8988T (cell line): ENCODE results near the gene MID1.

Source experiments
- DNase-seq: peaks from one replicate; pipeline ENCODE4 v3.0.0; 2011

Gene MID1

DNA sequence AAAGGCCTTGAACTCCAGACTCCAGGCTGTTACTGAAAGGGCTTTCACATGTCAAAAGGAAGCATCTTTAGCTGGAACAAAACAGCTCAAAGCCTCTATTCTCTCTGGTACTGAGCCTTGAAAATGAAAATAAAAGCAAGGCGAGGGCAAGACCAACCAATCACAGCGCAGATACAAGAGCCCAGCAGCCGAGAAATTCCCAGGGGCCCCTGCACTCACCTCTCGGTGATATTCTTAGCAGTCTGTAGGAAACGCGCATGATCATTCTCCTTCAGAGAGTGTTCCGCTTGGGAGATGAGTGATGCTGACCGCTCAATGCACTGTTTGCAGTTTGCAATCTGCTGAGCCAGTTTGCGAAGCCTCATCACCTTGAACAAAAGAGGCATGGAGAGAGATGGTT, 138.1 kb downstream of the MID1 start:
- DNase-seq = no peak

DNA sequence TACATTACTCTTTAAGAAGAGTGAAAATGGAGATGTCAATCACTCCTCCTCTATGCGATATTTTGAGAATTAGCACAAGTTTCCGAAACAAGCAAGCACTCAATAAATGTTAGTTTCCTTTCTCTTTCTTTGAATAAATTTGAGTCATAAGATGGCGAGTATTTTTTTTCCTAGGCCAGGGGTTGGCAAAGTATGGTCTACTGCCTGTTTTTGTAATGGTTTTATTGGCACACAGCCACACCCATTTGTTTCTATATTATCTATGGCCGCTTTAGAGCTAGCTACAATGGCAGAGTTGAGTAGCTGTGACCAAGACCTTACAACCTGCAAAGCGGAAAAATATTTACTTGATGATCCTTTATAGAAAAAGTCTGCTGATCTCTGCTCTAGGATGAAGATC, 139.5 kb downstream of the MID1 start:
- DNase-seq = no peak

DNA sequence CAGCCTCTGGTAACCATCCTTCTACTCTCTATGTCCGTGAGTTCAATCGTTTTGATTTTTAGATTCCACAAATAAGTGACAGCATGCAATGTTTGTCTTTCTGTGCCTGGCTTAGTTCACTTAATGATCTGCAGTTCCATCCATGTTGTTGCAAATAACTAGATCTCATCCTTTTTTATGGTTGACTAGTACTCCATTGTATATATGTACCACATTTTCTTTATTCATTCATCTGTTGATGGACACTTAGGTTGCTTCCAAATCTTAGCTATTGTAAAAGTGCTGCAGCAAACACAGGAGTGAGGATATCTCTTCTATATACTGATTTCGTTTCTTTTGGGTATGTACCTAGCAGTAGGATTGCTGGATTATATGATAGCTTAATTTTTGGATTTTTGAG, 140.9 kb downstream of the MID1 start:
- DNase-seq = no peak

DNA sequence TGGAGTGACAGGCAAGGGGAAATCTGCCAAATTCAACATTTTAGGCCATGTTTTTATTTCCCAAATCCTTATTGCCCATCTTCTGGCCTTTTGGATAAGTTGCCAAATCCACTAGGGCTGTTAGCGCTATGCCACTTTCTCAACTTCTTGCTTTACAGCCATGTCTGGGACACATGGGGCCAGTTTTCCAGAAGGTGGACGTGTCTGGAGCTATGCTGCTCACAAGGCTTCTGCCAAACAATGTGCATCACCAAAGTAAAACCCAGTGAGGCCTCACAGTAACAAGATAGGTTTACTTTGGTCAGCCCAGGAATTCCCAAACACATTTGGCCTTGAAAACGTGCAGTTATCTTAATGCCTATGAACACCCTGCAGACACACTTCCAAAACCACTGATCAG, 142.9 kb downstream of the MID1 start:
- DNase-seq = no peak

DNA sequence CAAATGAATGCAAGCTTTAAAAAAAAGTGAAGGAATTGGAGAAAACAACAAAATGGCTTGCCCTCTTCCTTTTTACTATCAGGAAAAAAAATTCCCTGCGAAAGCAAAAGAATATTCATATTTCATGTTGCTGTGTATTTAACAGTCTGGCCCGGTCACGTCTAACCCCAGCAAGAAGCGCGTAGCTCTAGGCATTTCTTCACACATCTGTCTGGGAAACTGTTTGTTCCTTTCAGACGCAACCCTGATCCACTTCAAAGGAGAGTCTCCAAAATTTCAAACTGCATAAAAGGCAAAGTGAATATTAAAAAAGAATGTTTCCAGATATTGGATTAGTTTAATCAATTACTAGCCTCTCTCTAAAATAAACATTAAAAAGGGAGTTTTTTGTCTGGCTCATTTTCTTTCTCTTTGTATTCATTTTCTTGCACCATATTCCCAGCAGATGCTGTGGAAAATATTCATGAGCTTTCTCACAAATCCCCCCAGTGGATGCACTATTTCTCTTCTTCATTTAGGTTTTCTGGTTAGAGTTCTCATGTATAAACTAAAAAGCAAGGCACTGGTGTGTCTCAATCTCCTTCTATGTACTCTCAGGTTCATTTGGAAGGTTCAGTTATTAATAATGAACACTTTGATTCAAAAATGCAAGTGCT, 145.3 kb downstream of the MID1 start:
- DNase-seq = no peak

DNA sequence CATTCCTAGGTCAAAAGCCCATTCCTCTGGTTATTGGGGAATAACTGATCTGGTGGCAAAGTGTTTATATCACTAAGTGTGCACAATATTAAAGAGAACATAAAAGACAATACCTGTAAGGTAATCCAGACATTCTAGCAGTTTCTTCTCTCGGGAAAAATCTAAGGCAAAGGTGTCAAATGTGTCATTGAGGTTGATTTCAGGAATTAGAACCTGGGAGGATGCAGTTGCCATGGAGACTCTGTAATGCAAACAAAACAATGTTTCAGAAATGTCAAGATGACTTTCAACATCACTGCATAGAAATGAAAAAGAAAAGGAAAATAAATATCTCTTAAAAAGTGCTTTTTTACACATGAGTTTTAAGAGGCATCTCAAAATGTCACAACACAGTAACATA, 145.9 kb downstream of the MID1 start:
- no peak for DNase-seq

DNA sequence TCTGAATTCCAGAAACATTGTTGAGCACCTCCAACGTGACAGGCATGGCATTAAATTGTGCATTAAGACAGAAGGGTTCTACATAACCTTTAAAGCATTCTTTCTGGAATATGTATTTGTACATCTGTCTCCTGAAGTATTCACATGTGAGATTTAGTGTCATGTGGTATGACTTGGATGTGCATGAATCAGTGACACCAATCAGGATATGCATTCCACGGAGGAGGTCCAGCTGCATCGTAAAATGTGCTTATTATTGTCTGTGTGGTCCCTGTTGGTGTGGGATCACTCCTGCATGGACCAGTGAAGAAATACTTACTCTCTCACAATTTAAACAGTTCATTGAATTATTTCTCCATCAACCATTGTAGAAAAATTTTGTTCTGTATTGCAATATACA, 149.0 kb downstream of the MID1 start:
- no peak for DNase-seq

DNA sequence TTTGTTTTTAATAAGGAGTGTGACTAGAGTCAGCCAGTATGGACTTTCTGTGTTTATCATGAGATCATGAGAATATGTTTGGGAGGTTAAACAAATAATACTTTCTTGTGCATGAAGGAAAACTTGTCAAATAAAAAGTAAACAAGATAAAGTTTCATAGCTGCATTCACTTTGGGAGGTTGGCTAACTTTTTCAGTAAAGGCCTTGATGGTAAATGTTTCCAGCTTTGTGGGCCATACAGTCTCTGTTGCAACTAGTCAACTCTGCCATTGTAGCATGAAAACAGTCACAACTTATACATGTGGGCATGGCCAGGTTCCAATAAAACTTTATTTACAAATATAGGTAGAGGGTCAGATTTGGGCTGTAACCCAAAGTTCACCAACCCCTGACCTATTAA, 150.4 kb downstream of the MID1 start:
- DNase-seq = no peak

DNA sequence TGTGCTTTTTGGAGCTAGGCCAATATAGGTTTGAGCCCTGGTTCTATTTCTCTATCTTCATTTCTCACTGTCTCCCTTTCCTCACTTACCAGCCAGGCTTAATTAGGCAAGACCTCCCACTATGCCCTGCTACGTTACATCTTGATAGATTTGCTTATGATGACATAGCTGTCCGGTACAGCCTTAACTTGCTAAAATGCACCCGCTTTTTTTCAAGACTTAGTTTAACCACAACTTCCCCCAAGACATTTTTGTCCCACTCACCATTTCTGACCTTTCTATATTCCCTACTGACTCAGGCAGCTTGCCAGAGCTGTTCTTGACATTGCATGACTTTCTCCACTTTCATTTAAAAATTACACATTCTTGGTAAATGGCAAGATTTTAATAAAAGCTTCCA, 152.6 kb downstream of the MID1 start:
- no peak for DNase-seq

DNA sequence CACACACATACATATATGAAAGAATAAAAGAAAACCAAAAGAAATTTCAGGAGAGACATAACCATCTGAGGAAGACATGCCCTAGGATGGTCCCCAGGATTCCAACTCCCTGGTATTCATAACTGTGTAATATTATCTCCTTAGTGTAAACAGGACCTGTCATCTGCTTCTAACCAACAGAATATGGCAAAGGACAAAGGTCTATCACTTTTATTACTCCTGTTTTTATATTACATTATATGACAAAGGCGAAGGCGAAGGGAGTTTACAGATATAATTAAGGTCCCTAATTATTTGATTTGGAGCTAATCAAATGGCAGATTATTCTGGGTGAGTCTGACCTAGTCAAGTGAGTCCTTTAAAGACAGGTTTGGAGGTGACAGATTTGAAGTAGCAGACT, 155.1 kb downstream of the MID1 start:
- no peak for DNase-seq

DNA sequence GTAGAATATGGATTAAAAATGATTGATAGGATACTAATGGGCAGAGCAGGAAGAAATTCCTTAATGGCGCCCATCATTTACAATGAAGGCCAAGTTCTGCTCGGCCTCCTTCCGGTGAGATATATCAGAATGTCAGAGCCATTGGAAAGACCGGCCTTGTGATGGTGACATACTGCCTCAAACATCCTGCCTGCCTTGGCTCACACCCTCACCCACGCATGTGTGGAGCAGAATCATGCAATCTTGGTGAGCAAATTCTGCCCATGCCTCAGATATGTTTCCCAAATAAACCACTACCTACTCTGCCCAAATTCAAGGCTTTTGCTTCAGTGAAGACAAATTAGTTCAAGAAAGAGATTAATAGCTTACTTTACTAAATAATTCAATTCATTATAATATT, 163.3 kb downstream of the MID1 start:
- DNase-seq = no peak

DNA sequence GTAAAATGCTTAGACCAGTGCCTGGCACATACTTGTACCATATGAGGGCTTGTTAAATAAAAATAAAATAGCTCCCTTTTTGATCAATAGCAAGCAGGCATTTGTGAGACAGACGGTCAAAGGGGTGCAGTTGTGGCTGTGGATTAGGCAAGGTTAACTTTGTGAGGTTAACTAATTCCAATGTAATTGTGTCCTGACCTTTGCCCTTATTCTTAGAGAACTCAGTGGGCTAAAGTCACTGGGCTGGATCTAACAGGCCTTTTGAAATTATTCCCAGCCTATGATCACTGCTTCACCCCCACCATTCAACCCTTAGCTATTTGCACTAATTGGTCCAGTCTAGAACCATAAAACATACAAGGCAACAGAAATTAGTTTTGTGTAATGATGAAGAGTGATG, 166.4 kb downstream of the MID1 start:
- no peak for DNase-seq

DNA sequence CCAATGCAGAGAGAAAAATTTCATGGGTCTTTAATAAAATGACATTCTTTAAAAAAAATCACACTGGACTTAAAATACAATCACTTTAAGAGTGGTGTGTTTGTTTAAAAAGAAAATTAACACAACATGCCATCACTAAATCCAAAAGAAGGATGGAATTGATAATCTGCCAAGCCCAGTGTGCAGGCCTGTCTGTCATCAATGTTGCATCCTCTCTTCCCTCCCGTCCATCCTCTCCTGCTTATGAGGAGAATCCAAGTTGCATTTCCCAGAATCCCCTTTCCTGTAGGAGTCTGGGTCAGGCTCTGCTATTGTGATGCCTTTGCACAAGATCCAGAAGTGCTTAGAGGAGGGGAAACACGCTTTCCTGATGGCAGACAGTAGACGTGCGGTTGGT, 169.4 kb downstream of the MID1 start:
- DNase-seq = no peak

DNA sequence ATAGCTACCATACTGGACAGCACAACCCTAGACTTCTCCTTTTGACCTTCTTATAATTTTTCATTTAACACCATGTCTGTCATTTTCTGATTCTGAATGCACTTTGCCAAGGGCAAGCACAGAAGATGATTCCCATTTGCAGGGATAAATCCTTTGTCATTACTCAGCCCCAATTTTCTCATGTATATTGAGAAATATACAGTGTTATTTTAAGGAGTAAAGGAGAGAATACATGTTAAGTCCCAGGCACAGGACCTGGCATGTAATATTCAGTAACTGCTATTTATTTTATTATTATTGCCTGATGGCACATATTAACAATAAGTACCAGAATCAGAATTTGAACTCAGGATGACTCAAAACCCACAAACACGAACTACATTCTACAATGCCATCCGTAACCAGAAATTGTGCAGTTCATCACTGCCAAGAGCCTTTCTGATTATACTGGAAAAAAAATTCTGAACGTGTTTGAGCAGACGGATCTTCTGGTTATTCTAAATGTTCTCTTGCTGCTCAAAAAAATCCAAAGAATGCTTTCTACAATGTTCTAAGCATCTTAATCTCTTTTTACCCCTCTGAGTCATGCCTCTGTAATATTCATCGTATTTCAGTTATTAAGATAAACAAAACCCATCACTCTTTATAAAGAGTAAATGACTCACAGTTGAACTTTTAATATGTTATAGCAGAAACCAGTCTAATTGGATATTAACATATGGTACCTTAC, 170.0 kb downstream of the MID1 start:
- no peak for DNase-seq

DNA sequence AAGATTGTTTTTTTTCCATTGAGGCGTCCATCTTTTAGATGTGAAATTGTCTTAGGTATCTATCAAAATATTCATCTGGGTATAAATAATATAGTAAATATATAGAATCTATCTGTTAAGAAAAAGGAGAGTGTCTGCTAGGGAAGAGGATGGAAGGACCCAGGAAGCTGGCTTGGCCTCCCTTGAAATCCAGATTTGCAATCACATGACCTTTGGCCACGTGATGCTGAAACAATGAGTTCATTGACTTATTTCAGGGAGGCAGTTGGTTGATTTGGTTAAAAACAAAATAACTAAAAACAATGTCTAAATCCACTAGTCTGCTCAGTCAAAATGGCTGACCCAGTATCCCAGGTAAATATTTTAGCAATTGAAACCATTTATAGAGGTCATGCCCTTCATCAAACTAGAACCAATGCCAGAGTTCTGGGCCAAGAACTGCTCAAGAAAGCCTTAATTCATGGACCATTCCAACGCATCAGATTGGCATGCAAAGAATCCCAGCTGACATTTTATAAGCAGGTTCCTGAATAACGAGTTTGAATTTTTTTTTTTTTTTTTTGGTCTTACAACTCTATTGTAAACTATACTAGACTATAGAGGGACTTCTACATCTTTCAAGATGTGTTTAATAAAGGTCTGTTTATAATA, 172.7 kb downstream of the MID1 start:
- no peak for DNase-seq

DNA sequence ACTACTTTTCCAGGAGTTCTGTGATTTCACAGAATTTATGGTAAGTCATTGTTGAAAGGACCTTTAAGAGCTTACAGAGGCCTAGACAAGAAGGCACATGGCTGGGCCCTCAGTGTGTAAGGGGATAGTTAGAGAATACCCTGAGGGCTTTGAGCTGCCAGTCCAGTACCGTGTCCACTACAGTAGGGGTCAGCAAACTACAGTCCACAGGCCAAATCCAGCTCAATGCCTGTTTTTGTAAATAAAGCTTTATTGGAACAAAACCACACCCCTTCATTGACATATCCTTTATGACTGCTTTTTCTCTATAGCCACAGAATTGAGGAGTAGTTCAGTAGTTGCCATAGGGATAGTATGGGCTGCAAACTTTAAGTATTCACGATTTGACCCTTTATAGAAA, 176.2 kb downstream of the MID1 start:
- no peak for DNase-seq

DNA sequence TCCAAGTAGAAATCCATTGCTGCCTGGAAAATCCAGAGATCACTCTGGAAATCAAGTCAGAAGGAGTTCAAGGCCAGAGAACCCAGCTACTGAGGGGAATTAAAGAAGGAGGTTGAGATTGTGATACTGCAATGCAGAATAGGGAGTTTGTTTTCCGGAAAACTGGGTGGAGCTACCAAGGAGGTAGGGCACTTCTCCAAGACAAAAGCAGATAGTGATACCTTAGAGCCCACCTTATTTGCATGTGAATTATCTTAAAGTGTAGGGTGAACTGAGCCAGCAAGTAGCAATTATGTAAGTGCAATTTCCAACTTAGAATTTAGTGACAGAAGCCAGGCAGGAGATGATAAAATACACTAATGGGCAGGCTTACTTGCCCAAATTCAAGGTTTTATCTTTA, 178.9 kb downstream of the MID1 start:
- no peak for DNase-seq

DNA sequence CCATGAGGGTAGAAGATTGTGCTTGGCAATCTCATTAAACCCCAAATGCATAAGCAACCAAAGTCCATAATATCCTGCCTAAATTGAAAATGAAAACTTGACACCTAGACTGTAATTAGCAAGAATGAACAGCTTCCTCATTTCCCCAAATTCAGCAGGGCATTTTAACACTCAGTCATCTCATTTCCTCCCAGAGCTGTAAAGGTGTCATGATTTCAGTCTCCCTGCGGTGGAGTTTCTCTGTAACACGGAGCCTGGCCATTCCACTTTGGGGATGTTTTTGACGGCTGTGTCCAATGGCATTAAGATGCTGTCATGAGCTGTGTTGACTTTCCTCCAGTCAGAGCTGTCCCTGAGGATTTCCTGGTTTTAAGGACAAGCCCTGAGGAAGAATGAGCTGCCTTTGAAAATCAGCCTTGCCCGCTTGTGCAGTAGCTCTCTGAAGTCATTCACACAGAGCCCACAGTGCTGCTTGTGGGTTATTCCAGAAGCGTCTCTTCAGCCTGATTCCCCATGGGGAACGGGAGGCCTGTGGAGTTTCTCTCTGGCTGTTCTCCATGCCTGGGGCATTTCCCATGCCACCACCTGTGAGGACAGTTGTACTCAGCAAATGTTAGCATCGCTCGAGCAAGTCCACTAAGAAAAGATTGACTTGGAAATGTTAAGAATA, 187.0 kb downstream of the MID1 start:
- no peak for DNase-seq

DNA sequence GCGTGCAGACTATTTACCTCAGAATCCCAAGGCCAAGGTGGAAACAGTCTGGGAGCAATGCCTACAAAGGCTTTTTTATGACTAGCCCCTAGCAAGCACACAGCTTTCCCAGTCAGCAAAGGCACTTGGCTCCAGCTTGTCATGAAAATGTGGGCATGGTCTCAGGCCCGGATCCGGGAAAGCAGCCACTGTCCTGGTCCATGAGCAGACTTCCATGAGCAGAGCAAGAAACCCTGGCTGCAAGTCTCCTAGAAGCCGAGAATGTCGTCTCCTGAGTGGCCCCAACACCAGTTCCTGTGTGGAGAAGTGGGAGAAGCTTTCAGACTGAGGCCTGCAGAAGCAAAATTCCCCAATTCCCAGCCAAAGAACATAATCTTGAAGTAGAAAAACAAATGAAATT, 190.5 kb downstream of the MID1 start:
- no peak for DNase-seq

DNA sequence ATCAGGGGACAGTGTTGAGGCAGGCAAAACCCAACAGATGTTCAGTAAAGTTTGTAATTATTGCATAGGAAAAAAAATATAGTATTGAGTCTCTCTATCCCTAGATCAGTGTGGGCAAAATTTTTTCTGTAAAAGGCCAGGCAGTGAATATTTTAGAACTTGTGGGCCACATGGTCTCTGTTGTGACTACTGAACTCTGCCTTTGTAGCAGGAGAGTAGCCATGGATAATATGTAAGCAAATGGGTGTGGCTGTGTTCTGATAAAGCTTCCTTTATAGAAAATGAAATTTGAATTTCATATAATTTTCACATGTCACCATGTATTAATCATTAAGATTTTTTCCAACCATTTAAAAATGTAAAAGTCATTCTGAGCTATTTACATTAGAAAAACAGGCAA, 193.1 kb downstream of the MID1 start:
- no peak for DNase-seq

DNA sequence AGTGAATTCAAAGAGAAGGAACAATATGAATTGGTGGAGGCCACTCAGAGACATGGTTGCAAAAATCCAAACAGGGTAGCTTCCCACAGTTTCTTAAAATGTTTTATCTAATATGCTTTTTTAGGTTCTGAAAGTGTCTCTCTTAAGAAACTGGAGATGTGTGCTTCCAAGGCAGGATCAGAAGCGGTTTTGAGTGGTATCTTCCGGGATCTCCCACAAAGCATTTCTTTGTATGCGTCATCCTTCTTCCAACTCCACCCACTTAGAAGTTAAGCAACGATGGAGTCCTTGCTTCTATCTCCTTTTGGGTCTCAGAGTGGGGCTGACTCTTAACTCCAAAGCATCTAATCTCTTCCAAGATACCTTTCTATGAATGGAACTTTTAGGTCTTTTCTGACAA, 196.7 kb downstream of the MID1 start:
- DNase-seq = no peak

DNA sequence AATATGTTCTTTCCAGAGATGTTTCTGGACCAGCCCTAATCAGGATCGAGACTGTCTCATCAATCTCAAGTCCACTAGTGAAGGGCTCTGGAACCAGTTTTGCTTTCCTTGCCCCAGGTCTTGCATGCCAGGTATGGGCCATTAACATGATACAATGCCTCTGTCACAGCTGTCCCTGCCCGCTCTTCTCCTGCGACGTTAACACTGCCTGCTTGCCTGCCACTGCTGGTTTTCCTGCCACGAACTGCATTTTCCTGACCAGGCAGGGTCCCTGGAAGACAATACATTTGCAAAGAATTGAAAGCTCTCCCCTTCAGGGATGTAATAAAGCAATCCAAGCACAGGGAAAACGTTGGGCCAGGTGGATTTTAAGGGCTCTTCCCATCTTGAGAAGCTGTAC, 200.3 kb downstream of the MID1 start:
- DNase-seq = no peak

DNA sequence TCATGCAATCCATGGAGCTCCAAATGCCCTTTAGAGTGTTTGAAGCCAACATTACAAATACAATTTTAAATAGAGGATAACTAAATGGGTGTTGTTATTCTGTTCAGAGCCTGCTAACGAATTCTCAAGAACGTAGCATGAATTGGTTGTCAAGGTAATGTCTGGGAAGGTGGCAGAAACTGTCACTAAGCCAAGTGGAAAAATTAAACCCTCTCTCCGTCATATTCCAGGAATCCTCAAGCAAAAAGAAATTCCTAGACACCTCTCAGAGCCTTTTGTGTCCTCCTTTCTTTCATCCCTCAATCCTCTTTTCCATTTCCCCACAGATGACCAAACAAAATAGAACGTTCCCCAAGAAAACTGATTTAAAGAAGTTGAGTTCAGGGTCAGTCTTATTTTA, 204.0 kb downstream of the MID1 start:
- DNase-seq = no peak
